Esophagus squamous epithelium (tissue), 4 donors: ENCODE data around the gene FAM227A.

ENCODE experiments used
- CTCF ChIP-seq, 6 experiments: fragments of 450-650 bp in 4 of 6; fragments of 200-600 bp in 2 of 6; sonication (generic) in 2 of 6; IDR thresholded peaks; one replicate each; pipeline ENCODE4 v1.5.1; 2016 to 2019; ENCODE audit warnings: antibody characterized with exemption in 6 of 6, mild to moderate bottlenecking in 4 of 6, moderate library complexity in 4 of 6
- POLR2A ChIP-seq, 4 donors: fragments of 450-650 bp; IDR thresholded peaks; one replicate each; pipeline ENCODE4 v1.6.1; 2017; ENCODE audit warnings: antibody characterized with exemption in 4 of 4, mild to moderate bottlenecking in 4 of 4, moderate library complexity in 3 of 4

GRCh38 chr22:38645430-38645829, 10.8 kb downstream of the FAM227A start:
- TF ChIP-seq CTCF (IDR thresholded peaks at IDR 0.05) (no peak), POLR2A (IDR thresholded peaks at IDR 0.05) (no peak)
